H1 (cell line): ENCODE data around the gene INAVA. TPM values are rescaled to one million over a fixed set of nuclear protein-coding genes. Genes with fewer than 3 reads are reported as not detected.

Source experiments
- CBX8 ChIP-seq: fragments of 300-800, 300-1000 bp; sonication (generic); IDR thresholded peaks from 2 replicates; pipeline ENCODE4 v1.7.1; 2016; ENCODE audit warnings: low read depth, low read length, borderline replicate concordance
- CHD1 ChIP-seq: IDR thresholded peaks from 2 replicates; pipeline ENCODE4 v1.6.1; 2012; ENCODE audit warnings: low read depth, low read length, improper control_type of control experiment
- HDAC2 ChIP-seq, 2 experiments: fragments of 300-600 bp in 1 of 2; sonication (generic) in 1 of 2; IDR thresholded peaks; 2 replicates each; pipeline ENCODE4 v1.6.1; 2011 to 2012; ENCODE audit warnings: low read depth in 2 of 2, low read length in 2 of 2, mild to moderate bottlenecking in 2 of 2, moderate library complexity in 2 of 2, borderline replicate concordance in 1 of 2, inconsistent platforms in 1 of 2
- PHF8 ChIP-seq: fragments of 200-600 bp; sonication (generic); conservative IDR thresholded peaks from 2 replicates; pipeline ENCODE4 v1.7.1; 2012; ENCODE audit warnings: low read depth, mild to moderate bottlenecking, inconsistent platforms, low read length, moderate library complexity
- POLR2AphosphoS5 ChIP-seq: IDR thresholded peaks from 2 replicates; pipeline ENCODE4 v1.6.1; 2011; ENCODE audit warnings: low read depth, low read length
- RAD21 ChIP-seq, 2 experiments: IDR thresholded peaks in 1 of 2; conservative IDR thresholded peaks in 1 of 2; 2 replicates each; pipeline ENCODE4 v1.6.1; 2011; ENCODE audit warnings: low read depth in 2 of 2, low read length in 2 of 2, improper control_type of control experiment in 1 of 2, inconsistent platforms in 1 of 2, mild to moderate bottlenecking in 1 of 2, moderate library complexity in 1 of 2
- polyA plus RNA-seq, 7 experiments: library from polyadenylated mRNA; depleted of rRNA in 3 of 7; stranded (reverse) in 5 of 7; unstranded in 2 of 7; fragments of >200 nt in 5 of 7; fragments of 200-250 nt in 2 of 7; gene quantifications; 1 replicate in 5 of 7; 2 replicates in 1 of 7; 4 replicates in 1 of 7; pipeline versions ENCODE4 v1.2.1 to v1.2.3, GENCODE V29; 2011 to 2013; ENCODE audit warnings: missing spikeins in 2 of 7, mixed read lengths in 2 of 7
- total RNA-seq: library from RNA; stranded (reverse); fragmentation: NEBNext Ultra II Directional; extraction: Animal tissue kit (Norgen Biotek cat#: 25700); gene quantifications from 2 replicates; pipeline ENCODE4 v1.2.1, GENCODE V29; 2021
- TF ChIP-seq, protein P1 (sequence below): fragments of 300-600 bp; sonication (generic); IDR thresholded peaks from 2 replicates; pipeline ENCODE4 v1.7.1; 2012; ENCODE audit warnings: low read length, moderate library complexity, mild to moderate bottlenecking, inconsistent platforms; ENCODE audit not compliant: insufficient replicate concordance

Gene INAVA
- total and polyA plus RNA-seq, 2 of the 8 experiments (the other 6 are each of a cell fraction or from before 2014, with no cell fraction given) = 46.8 to 49.3 TPM

DNA sequence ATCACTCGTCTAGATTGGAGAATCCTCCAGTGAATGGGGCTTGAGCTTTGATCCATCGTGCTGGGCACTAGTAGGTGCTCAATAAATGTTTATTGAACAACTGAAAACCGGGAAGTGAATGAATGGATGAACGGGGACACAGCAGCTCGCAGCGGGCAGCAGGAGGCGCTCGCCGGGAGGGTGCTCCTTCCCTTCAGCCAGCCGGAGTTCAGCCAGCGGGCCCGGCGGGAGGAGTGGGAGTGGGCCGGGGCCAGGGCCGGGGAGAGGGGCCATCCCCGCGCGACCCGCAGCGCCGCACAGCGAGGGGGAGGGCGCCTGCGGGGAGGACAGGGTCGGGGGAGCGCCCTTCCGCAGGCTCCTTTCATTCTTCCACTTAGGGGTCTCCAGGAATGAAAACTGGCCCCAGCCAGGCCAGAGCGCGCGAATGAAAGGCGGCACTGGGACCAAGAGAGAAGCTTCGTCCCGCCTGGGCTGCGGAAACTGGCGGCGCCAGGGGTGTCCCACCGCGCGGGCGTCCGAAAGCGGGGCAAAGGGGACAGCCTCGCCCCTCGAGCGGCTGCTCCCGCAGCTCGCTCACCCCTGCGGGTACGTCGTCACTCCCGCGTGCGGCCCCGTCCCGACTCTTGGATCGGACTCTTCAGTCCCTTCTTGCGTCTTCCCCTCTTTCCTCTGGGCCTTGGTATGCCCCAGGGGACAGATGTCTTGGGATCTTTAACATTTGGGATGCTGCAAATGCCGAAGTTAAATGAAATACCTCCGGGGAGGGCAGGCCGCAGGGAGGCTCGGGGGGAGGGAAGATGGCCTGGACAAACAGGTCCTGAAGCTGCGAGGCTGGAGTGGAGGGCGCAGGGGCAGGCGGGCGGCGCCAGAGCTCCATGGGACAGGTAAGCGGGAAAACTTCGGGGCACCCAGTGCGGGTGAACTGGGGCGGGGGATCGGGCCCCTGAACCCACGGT is 3.6 kb upstream of the INAVA start (continued):
- peak; percentile 42 to 53 for TF ChIP-seq RAD21 (IDR thresholded peaks at IDR 0.05 in 1 of 2, conservative IDR thresholded peaks at IDR 0.05 in 1 of 2; ENCODE audit: low read depth in 2 of 2, low read length in 2 of 2)
- TF ChIP-seq CHD1 = peak; percentile 91
- peak; percentile 52 for TF ChIP-seq POLR2AphosphoS5
- TF ChIP-seq CBX8 = no peak
- TF ChIP-seq, protein P1, sequence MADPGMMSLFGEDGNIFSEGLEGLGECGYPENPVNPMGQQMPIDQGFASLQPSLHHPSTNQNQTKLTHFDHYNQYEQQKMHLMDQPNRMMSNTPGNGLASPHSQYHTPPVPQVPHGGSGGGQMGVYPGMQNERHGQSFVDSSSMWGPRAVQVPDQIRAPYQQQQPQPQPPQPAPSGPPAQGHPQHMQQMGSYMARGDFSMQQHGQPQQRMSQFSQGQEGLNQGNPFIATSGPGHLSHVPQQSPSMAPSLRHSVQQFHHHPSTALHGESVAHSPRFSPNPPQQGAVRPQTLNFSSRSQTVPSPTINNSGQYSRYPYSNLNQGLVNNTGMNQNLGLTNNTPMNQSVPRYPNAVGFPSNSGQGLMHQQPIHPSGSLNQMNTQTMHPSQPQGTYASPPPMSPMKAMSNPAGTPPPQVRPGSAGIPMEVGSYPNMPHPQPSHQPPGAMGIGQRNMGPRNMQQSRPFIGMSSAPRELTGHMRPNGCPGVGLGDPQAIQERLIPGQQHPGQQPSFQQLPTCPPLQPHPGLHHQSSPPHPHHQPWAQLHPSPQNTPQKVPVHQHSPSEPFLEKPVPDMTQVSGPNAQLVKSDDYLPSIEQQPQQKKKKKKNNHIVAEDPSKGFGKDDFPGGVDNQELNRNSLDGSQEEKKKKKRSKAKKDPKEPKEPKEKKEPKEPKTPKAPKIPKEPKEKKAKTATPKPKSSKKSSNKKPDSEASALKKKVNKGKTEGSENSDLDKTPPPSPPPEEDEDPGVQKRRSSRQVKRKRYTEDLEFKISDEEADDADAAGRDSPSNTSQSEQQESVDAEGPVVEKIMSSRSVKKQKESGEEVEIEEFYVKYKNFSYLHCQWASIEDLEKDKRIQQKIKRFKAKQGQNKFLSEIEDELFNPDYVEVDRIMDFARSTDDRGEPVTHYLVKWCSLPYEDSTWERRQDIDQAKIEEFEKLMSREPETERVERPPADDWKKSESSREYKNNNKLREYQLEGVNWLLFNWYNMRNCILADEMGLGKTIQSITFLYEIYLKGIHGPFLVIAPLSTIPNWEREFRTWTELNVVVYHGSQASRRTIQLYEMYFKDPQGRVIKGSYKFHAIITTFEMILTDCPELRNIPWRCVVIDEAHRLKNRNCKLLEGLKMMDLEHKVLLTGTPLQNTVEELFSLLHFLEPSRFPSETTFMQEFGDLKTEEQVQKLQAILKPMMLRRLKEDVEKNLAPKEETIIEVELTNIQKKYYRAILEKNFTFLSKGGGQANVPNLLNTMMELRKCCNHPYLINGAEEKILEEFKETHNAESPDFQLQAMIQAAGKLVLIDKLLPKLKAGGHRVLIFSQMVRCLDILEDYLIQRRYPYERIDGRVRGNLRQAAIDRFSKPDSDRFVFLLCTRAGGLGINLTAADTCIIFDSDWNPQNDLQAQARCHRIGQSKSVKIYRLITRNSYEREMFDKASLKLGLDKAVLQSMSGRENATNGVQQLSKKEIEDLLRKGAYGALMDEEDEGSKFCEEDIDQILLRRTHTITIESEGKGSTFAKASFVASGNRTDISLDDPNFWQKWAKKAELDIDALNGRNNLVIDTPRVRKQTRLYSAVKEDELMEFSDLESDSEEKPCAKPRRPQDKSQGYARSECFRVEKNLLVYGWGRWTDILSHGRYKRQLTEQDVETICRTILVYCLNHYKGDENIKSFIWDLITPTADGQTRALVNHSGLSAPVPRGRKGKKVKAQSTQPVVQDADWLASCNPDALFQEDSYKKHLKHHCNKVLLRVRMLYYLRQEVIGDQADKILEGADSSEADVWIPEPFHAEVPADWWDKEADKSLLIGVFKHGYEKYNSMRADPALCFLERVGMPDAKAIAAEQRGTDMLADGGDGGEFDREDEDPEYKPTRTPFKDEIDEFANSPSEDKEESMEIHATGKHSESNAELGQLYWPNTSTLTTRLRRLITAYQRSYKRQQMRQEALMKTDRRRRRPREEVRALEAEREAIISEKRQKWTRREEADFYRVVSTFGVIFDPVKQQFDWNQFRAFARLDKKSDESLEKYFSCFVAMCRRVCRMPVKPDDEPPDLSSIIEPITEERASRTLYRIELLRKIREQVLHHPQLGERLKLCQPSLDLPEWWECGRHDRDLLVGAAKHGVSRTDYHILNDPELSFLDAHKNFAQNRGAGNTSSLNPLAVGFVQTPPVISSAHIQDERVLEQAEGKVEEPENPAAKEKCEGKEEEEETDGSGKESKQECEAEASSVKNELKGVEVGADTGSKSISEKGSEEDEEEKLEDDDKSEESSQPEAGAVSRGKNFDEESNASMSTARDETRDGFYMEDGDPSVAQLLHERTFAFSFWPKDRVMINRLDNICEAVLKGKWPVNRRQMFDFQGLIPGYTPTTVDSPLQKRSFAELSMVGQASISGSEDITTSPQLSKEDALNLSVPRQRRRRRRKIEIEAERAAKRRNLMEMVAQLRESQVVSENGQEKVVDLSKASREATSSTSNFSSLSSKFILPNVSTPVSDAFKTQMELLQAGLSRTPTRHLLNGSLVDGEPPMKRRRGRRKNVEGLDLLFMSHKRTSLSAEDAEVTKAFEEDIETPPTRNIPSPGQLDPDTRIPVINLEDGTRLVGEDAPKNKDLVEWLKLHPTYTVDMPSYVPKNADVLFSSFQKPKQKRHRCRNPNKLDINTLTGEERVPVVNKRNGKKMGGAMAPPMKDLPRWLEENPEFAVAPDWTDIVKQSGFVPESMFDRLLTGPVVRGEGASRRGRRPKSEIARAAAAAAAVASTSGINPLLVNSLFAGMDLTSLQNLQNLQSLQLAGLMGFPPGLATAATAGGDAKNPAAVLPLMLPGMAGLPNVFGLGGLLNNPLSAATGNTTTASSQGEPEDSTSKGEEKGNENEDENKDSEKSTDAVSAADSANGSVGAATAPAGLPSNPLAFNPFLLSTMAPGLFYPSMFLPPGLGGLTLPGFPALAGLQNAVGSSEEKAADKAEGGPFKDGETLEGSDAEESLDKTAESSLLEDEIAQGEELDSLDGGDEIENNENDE = no peak
- peak; percentile 58 for TF ChIP-seq PHF8
- TF ChIP-seq HDAC2 (IDR thresholded peaks at IDR 0.05; ENCODE audit: borderline replicate concordance in 1 of 2, low read depth in 2 of 2, low read length in 2 of 2) = 0 out of 4 replicates have a peak, but pooled peaks of 1 of the 2 experiments have one; percentile 14
